PC-9 (cell line): ENCODE data around the gene EPS8L2. TPM values are rescaled to one million over a fixed set of nuclear protein-coding genes. Genes with fewer than 3 reads are reported as not detected.

Experiments
- BruUV-seq: library from RNA; stranded (reverse); fragments of 400-500 nt; replicated peaks from 2 replicates; lab custom pipeline; 2021; lab: Mats Ljungman, UMichigan
- CTCF ChIA-PET: fragments of 300-600 bp; sonication (Branson Sonifier 250); formaldehyde crosslinking; loops from one replicate; lab custom pipeline; 2022; ENCODE audit warnings: antibody characterized with exemption; lab: Charles Lee
- POLR2A ChIA-PET: fragments of 300-600 bp; sonication (Branson Sonifier 250); formaldehyde crosslinking; loops from one replicate; lab custom pipeline; 2022; ENCODE audit warnings: antibody characterized with exemption; ENCODE audit not compliant: unreplicated experiment; lab: Charles Lee
- DNase-seq, 2 experiments: peaks; one replicate each; pipeline versions ENCODE4 v3.0.0 to v3.0.0-alpha.2; 2015 to 2022; ENCODE audit warnings: mixed read lengths in 1 of 2
- H2AFZ ChIP-seq: fragments of 200-600 bp; sonication (generic); 2 replicates; pipeline ENCODE4 v1.8.1; 2017; ENCODE audit warnings: antibody characterized with exemption
- H3F3A ChIP-seq: fragments of 200-600 bp; sonication (generic); 2 replicates; pipeline ENCODE4 v1.8.1; 2017; ENCODE audit warnings: antibody characterized with exemption, mild to moderate bottlenecking, low read depth; ENCODE audit not compliant: insufficient read depth
- H3K27ac ChIP-seq: fragments of 200-600 bp; sonication (generic); 2 replicates; pipeline ENCODE4 v1.6.1; 2016; ENCODE audit warnings: mixed run types
- H3K27me3 ChIP-seq: fragments of 200-600 bp; sonication (generic); 2 replicates; pipeline ENCODE4 v1.6.1; 2016; ENCODE audit warnings: low read depth, mixed run types; ENCODE audit not compliant: insufficient read depth
- H3K36me3 ChIP-seq: fragments of 200-600 bp; sonication (generic); 2 replicates; pipeline ENCODE4 v1.6.1; 2016; ENCODE audit warnings: low read depth, mixed run types
- H3K4me1 ChIP-seq: fragments of 200-600 bp; sonication (generic); replicated peaks from 2 replicates; pipeline ENCODE4 v1.6.1; 2016; ENCODE audit warnings: mixed run types; ENCODE audit not compliant: insufficient read depth
- H3K4me2 ChIP-seq: fragments of 200-600 bp; sonication (generic); 2 replicates; pipeline ENCODE4 v1.6.1; 2017; ENCODE audit warnings: mixed run types
- H3K4me3 ChIP-seq: fragments of 200-600 bp; sonication (generic); 2 replicates; pipeline ENCODE4 v1.6.1; 2016; ENCODE audit warnings: mixed run types
- H3K79me2 ChIP-seq: fragments of 200-600 bp; sonication (generic); 2 replicates; pipeline ENCODE4 v1.6.1; 2017; ENCODE audit warnings: low read depth, mixed run types
- H3K9me2 ChIP-seq: fragments of 200-600 bp; sonication (generic); 2 replicates; pipeline ENCODE4 v1.8.1; 2017; ENCODE audit warnings: mild to moderate bottlenecking; ENCODE audit not compliant: insufficient read depth
- H3K9me3 ChIP-seq: fragments of 200-600 bp; sonication (generic); 2 replicates; pipeline ENCODE4 v1.8.1; 2016; ENCODE audit warnings: low read depth; ENCODE audit not compliant: insufficient read depth
- H4K20me1 ChIP-seq: fragments of 200-600 bp; sonication (generic); 2 replicates; pipeline ENCODE4 v1.8.1; 2017; ENCODE audit not compliant: insufficient read depth
- EZH2 ChIP-seq: fragments of 200-600 bp; sonication (generic); IDR thresholded peaks from 2 replicates; pipeline ENCODE4 v1.8.0; 2017; ENCODE audit warnings: antibody characterized with exemption, low read depth
- intact Hi-C: fragments of 100-400 bp; cut with micrococcal nuclease; formaldehyde crosslinking; loops from one replicate; pipeline ENCODE4 v1.10.0; 2022; ENCODE audit not compliant: unreplicated experiment
- total RNA-seq: library from RNA; stranded (reverse); gene quantifications from 2 replicates; pipeline ENCODE4 v1.2.3, GENCODE V29; 2021
- TF ChIP-seq, protein P1 (sequence below): fragments of 200-600 bp; sonication (generic); conservative IDR thresholded peaks from 2 replicates; pipeline ENCODE4 v1.6.1; 2017; ENCODE audit warnings: mixed run types, antibody characterized with exemption, mild to moderate bottlenecking, moderate library complexity

The EPS8L2 gene
- total RNA-seq, 1 experiment from 2014 or later = 229 TPM

DNA sequence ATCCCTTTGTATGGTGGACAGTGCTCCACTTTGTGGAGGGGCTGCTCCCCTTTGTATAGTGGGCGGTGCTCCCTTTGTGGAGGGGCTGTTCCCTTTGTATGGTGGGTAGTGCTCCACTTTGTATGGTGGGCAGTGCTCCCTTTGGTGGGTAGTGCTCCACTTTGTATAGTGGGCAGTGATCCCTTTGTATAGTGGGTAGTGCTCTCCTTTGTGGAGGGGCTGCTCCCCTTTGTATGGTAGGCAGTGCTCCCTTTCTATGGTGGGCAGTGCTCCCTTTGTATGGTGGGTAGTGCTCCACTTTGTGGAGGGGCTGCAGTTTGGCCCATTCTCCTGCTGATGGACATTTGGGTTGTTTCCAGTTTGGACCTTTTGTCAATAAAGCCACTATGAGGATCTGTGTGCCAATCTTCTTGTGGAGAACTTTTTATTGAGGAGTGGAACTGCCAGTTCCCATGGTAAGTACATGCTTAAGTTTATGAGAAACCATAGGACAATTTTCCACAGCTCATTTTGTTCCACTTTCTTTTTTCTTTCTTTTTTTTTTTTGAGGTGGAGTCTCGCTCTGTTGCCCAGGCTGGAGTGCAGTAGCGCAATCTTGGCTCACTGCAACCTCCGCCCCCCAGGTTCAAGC, 36.7 kb downstream of the EPS8L2 start:
- POLR2A ChIA-PET = no interaction called here

DNA sequence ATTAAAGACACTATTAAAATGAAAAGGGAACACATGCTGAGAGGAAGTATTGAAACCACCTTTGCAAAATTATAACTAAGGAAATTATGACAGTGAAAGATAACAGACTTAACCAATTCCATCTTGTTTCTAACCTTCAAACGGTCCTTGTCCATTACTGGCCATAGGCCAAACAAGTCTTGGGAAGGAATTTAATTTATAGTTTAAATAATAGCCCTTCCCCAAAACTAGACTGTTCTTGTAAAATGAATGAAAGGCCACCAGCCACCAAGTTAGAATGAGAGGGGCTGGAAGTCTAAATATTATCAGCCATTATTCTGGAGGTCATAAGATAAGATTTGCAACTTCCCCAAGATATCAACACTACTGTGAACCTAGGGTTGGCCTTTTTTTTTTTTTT, 39.4 kb downstream of the EPS8L2 start:
- H3K9me3 ChIP-seq = no peaks in the 10 kb centered on the region
- H3K27ac ChIP-seq = no peak overlapping the region
- no peak overlapping the region for H3K4me2 ChIP-seq
- POLR2A ChIA-PET = no interaction called here
- peaks cover 16% of the 10 kb centered on the region; the same call in 1 of the 2 replicates for H3F3A ChIP-seq
- CTCF ChIA-PET = no interaction called here
- no TSS peak for BruUV-seq
- no peaks in the 10 kb centered on the region for H3K9me2 ChIP-seq
- H4K20me1 ChIP-seq = peaks cover 13% of the 10 kb centered on the region
- H2AFZ ChIP-seq = no peak overlapping the region
- H3K36me3 ChIP-seq = no peaks in the 10 kb centered on the region
- no peaks in the 10 kb centered on the region for H3K27me3 ChIP-seq
- H3K4me3 ChIP-seq = no peak overlapping the region
- H3K79me2 ChIP-seq = peaks cover 32% of the 10 kb centered on the region
- no peak for TF ChIP-seq EZH2
- TF ChIP-seq, protein P1, sequence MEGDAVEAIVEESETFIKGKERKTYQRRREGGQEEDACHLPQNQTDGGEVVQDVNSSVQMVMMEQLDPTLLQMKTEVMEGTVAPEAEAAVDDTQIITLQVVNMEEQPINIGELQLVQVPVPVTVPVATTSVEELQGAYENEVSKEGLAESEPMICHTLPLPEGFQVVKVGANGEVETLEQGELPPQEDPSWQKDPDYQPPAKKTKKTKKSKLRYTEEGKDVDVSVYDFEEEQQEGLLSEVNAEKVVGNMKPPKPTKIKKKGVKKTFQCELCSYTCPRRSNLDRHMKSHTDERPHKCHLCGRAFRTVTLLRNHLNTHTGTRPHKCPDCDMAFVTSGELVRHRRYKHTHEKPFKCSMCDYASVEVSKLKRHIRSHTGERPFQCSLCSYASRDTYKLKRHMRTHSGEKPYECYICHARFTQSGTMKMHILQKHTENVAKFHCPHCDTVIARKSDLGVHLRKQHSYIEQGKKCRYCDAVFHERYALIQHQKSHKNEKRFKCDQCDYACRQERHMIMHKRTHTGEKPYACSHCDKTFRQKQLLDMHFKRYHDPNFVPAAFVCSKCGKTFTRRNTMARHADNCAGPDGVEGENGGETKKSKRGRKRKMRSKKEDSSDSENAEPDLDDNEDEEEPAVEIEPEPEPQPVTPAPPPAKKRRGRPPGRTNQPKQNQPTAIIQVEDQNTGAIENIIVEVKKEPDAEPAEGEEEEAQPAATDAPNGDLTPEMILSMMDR = no peak
- peaks cover 11% of the 10 kb centered on the region for H3K4me1 ChIP-seq
- DNase-seq = no peak
- intact Hi-C loops = loop anchor here (5.0 kb wide), 1 partner anchor 52 kb away; the partner anchor contains the start of gene SLC25A22

More for the DNA sequence above, 36.7 kb downstream of the EPS8L2 start:
- no peak overlapping the region for H3K4me3 ChIP-seq
- H3K9me3 ChIP-seq = no peaks in the 10 kb centered on the region
- H3K4me2 ChIP-seq = no peak overlapping the region
- peaks cover 17% of the 10 kb centered on the region; the same call in 1 of the 2 replicates for H3F3A ChIP-seq
- no peaks in the 10 kb centered on the region for H4K20me1 ChIP-seq
- no peak overlapping the region for H3K27ac ChIP-seq
- no peak for DNase-seq
- CTCF ChIA-PET = interaction anchor here (0.6 kb wide), 2 partner anchors 62 to 176 kb away, joined by 3 to 4 read pairs; no protein-coding TSS in a partner anchor
- H3K36me3 ChIP-seq = no peaks in the 10 kb centered on the region
- intact Hi-C loops = no loop called here
- H3K4me1 ChIP-seq = peaks cover 13% of the 10 kb centered on the region
- peaks cover 4% of the 10 kb centered on the region for H3K79me2 ChIP-seq
- H3K9me2 ChIP-seq = no peaks in the 10 kb centered on the region
- no TSS peak for BruUV-seq
- no peak for TF ChIP-seq EZH2
- TF ChIP-seq, protein P1 = no peak
- no peaks in the 10 kb centered on the region for H3K27me3 ChIP-seq
- H2AFZ ChIP-seq = no peak overlapping the region

- Histone ChIP-seq H3K4me3 (peak overlapping the region; percentile 87), H3K79me2 (peaks cover 43% of the 10 kb centered on the region), H3K9me2 (no peaks in the 10 kb centered on the region), H3K27me3 (no peaks in the 10 kb centered on the region), H3K36me3 (no peaks in the 10 kb centered on the region), H3K4me1 (peaks cover 11% of the 10 kb centered on the region), H3K4me2 (peak overlapping the region; percentile 96), H3K27ac (peak overlapping the region; percentile 66), H4K20me1 (peaks cover 20% of the 10 kb centered on the region), H3F3A (peaks cover 20% of the 10 kb centered on the region; the same call in 1 of the 2 replicates), H2AFZ (peak overlapping the region; percentile 74; the same call in 1 of the 2 replicates), H3K9me3 (no peaks in the 10 kb centered on the region)
- BruUV-seq = TSS peak; percentile 34
- ChIA-PET CTCF (no interaction called here), POLR2A (interaction anchor here (0.6 to 0.7 kb wide), 3 partner anchors 20 to 132 kb away, joined by 3 read pairs; no protein-coding TSS in a partner anchor)
- intact Hi-C loops = loop anchor here (1.0 to 5.0 kb wide), 3 partner anchors 18 to 51 kb away; partner anchors contain the start of genes EPS8L2 and SLC25A22
- peak in 1 of 2 experiments; percentile 55 for DNase-seq
- TF ChIP-seq, protein P1 = no peak
- TF ChIP-seq EZH2 = no peak
Observed at GRCh38 chr11:746289-747157, 40.5 kb downstream of the EPS8L2 start.
